ENCODE measurements around the gene RNASE4. TPM values are rescaled to one million over a fixed set of nuclear protein-coding genes. Genes with fewer than 3 reads are reported as not detected.

Gene RNASE4
- total RNA-seq, 1 experiment from 2014 or later, result 14.2 TPM

- no peak for DNase-seq (ENCODE audit: low read depth)
Measured at GRCh38 chr14:20675669-20676068, 8.7 kb upstream of the RNASE4 start.

- no peak for DNase-seq (ENCODE audit: low read depth)
Measured at GRCh38 chr14:20676072-20676471, 8.3 kb upstream of the RNASE4 start.

GRCh38 chr14:20679907-20680306 is 4.5 kb upstream of the RNASE4 start:
- DNase-seq (ENCODE audit: low read depth), result peak; percentile 69

GRCh38 chr14:20680363-20680762 is 4.0 kb upstream of the RNASE4 start:
- no peak for DNase-seq (ENCODE audit: low read depth)

- no peak for DNase-seq (ENCODE audit: low read depth)
Measured at GRCh38 chr14:20680843-20681347, 3.5 kb upstream of the RNASE4 start.

- DNase-seq (ENCODE audit: low read depth), result peak; percentile 81
Measured at GRCh38 chr14:20681348-20682126, 2.8 kb upstream of the RNASE4 start.

GRCh38 chr14:20682127-20682434 is 2.3 kb upstream of the RNASE4 start:
- no peak for DNase-seq (ENCODE audit: low read depth)

- peak; percentile 90 for DNase-seq (ENCODE audit: low read depth)
Measured at GRCh38 chr14:20682435-20683124, 1.8 kb upstream of the RNASE4 start.

- DNase-seq (ENCODE audit: low read depth), result peak; percentile 82
Measured at GRCh38 chr14:20683125-20683890, 1.1 kb upstream of the RNASE4 start.

- DNase-seq (ENCODE audit: low read depth), result peak; percentile 60
Measured at GRCh38 chr14:20684662-20685456, 499 bp downstream of the RNASE4 start.

GRCh38 chr14:20686386-20687143 is 2.2 kb downstream of the RNASE4 start:
- no peak for DNase-seq (ENCODE audit: low read depth)

GRCh38 chr14:20687362-20688166 is 3.2 kb downstream of the RNASE4 start:
- DNase-seq (ENCODE audit: low read depth), result no peak

- DNase-seq (ENCODE audit: low read depth), result no peak
Measured at GRCh38 chr14:20688167-20688839, 3.9 kb downstream of the RNASE4 start, which contains the start of gene ANG. ANG (plus strand) TSS chr14:20688764; CDS start chr14:20693565, 4,801 bp downstream.

- DNase-seq (ENCODE audit: low read depth), result peak; percentile 63
Measured at GRCh38 chr14:20690848-20691640, 6.7 kb downstream of the RNASE4 start.

GRCh38 chr14:20692116-20692751 is 7.9 kb downstream of the RNASE4 start:
- no peak for DNase-seq (ENCODE audit: low read depth)

- no peak for DNase-seq (ENCODE audit: low read depth)
Measured at GRCh38 chr14:20696764-20697163, 12.4 kb downstream of the RNASE4 start.

- DNase-seq (ENCODE audit: low read depth), result peak; percentile 57
Measured at GRCh38 chr14:20697273-20698017, 13.1 kb downstream of the RNASE4 start.
